Activated T-cell treated with anti-CD3 and anti-CD28 coated beads for 48 hours (primary cell): ENCODE data around the gene SLC29A3.

Experiments
- DNase-seq: peaks from one replicate; pipeline ENCODE4 v3.0.0-alpha.2; 2020; ENCODE audit warnings: low read depth

Gene SLC29A3

GRCh38 chr10:71392791-71393781 is 74.0 kb downstream of the SLC29A3 start:
- DNase-seq: no peak

GRCh38 chr10:71393841-71394475 is 74.9 kb downstream of the SLC29A3 start:
- no peak for DNase-seq

GRCh38 chr10:71394926-71395562 is 76.0 kb downstream of the SLC29A3 start:
- DNase-seq: no peak

- no peak for DNase-seq
Measured at GRCh38 chr10:71395621-71396020, 76.6 kb downstream of the SLC29A3 start.

- DNase-seq: peak; percentile 35
Measured at GRCh38 chr10:71396084-71396710, 77.1 kb downstream of the SLC29A3 start.

- DNase-seq: no peak
Measured at GRCh38 chr10:71396711-71397295, 77.7 kb downstream of the SLC29A3 start, which contains the start of gene CDH23. TSS of gene CDH23 (plus strand) at chr10:71396920. CDS start at chr10:71439832, 42,912 bp downstream.

GRCh38 chr10:71397296-71398212 is 78.5 kb downstream of the SLC29A3 start:
- DNase-seq: no peak

- DNase-seq: no peak
Measured at GRCh38 chr10:71398976-71399375, 79.9 kb downstream of the SLC29A3 start.

- no peak for DNase-seq
Measured at GRCh38 chr10:71399946-71400345, 80.9 kb downstream of the SLC29A3 start.

- DNase-seq: no peak
Measured at GRCh38 chr10:71401056-71401455, 82.0 kb downstream of the SLC29A3 start.

GRCh38 chr10:71402005-71402404 is 82.9 kb downstream of the SLC29A3 start:
- DNase-seq: no peak

- DNase-seq: no peak
Measured at GRCh38 chr10:71404503-71405295, 85.6 kb downstream of the SLC29A3 start.

GRCh38 chr10:71406878-71407277 is 87.8 kb downstream of the SLC29A3 start:
- DNase-seq: no peak

- DNase-seq: no peak
Measured at GRCh38 chr10:71408436-71409225, 89.6 kb downstream of the SLC29A3 start.

- DNase-seq: no peak
Measured at GRCh38 chr10:71409516-71410104, 90.6 kb downstream of the SLC29A3 start.
